B cell (primary cell): ENCODE results near the gene CDC42EP2. TPM values are rescaled to one million over a fixed set of nuclear protein-coding genes. Genes with fewer than 3 reads are reported as not detected.

Experiments
- ATAC-seq: fragments of 200-7000 bp; cut with Tn5 transposase; one replicate; pipeline ENCODE4 v1.10.0; 2021; ENCODE audit warnings: low read depth, mild to moderate bottlenecking, moderate number of reproducible peaks, moderate library complexity
- CTCF ChIA-PET: fragments of 350-600 bp; sonication (Branson Sonifier 250); formaldehyde crosslinking; loops from one replicate; lab custom pipeline; 2021; ENCODE audit warnings: antibody characterized with exemption, inconsistent platforms; lab: Charles Lee
- POLR2A ChIA-PET: fragments of 350-600 bp; sonication (Branson Sonifier 250); formaldehyde crosslinking; loops from one replicate; lab custom pipeline; 2021; ENCODE audit warnings: antibody characterized with exemption; lab: Charles Lee
- DNase-seq: peaks from one replicate; pipeline ENCODE4 v3.0.0; 2013
- H2AFZ ChIP-seq: 2 replicates; pipeline ENCODE4 v1.6.1; 2012; ENCODE audit warnings: mild to moderate bottlenecking, low read depth, low read length; ENCODE audit not compliant: insufficient read depth, poor library complexity, severe bottlenecking
- H3K27ac ChIP-seq, 2 donors: 1 replicate in 1 of 2; 2 replicates in 1 of 2; pipeline ENCODE4 v1.5.1; 2012 to 2013; ENCODE audit warnings: low read length in 2 of 2, mild to moderate bottlenecking in 2 of 2, moderate library complexity in 1 of 2
- H3K27me3 ChIP-seq, 4 experiments: fragments of 200-600 bp in 1 of 4; sonication (generic) in 1 of 4; replicated peaks in 1 of 4; 1 replicate in 2 of 4; 2 replicates in 2 of 4; pipeline versions ENCODE4 v1.6.1 to v1.7.0; 2013 to 2016; ENCODE audit warnings: low read length in 3 of 4, mild to moderate bottlenecking in 2 of 4, mixed read lengths in 1 of 4, moderate library complexity in 1 of 4; ENCODE audit not compliant: insufficient read depth in 4 of 4, control insufficient read depth in 3 of 4; ENCODE audit errors: control extremely low read depth in 1 of 4
- H3K36me3 ChIP-seq, 2 experiments: replicated peaks in 1 of 2; 1 replicate in 1 of 2; 2 replicates in 1 of 2; pipeline versions ENCODE4 v1.6.1 to v1.7.1; 2013; ENCODE audit warnings: low read length in 1 of 2; ENCODE audit not compliant: insufficient read depth in 2 of 2, control insufficient read depth in 1 of 2; ENCODE audit errors: control extremely low read depth in 1 of 2, extremely low read depth in 1 of 2
- H3K4me1 ChIP-seq, 2 donors: fragments of 200-600 bp in 1 of 2; sonication (generic) in 1 of 2; 1 replicate in 1 of 2; 2 replicates in 1 of 2; pipeline versions ENCODE4 v1.5.1 to v1.6.1; 2013 to 2017; ENCODE audit warnings: low read length in 2 of 2; ENCODE audit not compliant: control insufficient read depth in 2 of 2, insufficient read depth in 2 of 2
- H3K4me2 ChIP-seq: replicated peaks from 2 replicates; pipeline ENCODE3; 2012; ENCODE audit warnings: mild to moderate bottlenecking, low read depth, low read length; ENCODE audit not compliant: poor library complexity, severe bottlenecking
- H3K4me3 ChIP-seq, 5 experiments: fragments of 200-600 bp in 1 of 5; sonication (generic) in 1 of 5; 1 replicate in 3 of 5; 2 replicates in 2 of 5; pipeline versions ENCODE4 v1.5.1 to v1.7.0; 2011 to 2016; ENCODE audit warnings: low read length in 4 of 5, mild to moderate bottlenecking in 4 of 5, low read depth in 2 of 5, control low read depth in 1 of 5, moderate library complexity in 1 of 5; ENCODE audit not compliant: insufficient read depth in 1 of 5; ENCODE audit errors: control extremely low read depth in 1 of 5, extremely low read depth in 1 of 5
- H3K79me2 ChIP-seq: fragments of 200-600 bp; sonication (generic); one replicate; pipeline ENCODE4 v1.6.0; 2016; ENCODE audit warnings: low read length; ENCODE audit not compliant: control insufficient read depth, insufficient read depth
- H3K9ac ChIP-seq: fragments of 200-600 bp; sonication (generic); 2 replicates; pipeline ENCODE4 v1.6.1; 2017; ENCODE audit warnings: mild to moderate bottlenecking, low read length, moderate library complexity
- H3K9me3 ChIP-seq, 3 donors: one replicate each; pipeline versions ENCODE4 v1.6.1 to v1.7.1; 2013; ENCODE audit warnings: low read length in 2 of 3; ENCODE audit not compliant: control insufficient read depth in 2 of 3, insufficient read depth in 1 of 3; ENCODE audit errors: control extremely low read depth in 1 of 3
- H4K20me1 ChIP-seq: 2 replicates; pipeline ENCODE4 v1.6.0; 2012; ENCODE audit warnings: mild to moderate bottlenecking, low read length; ENCODE audit not compliant: insufficient read depth, control insufficient read depth, poor library complexity, severe bottlenecking
- H3K27ac Mint-ChIP-seq: one replicate; pipeline ENCODE4 v1.8.0; 2021; ENCODE audit warnings: mixed read lengths
- H3K27me3 Mint-ChIP-seq: one replicate; pipeline ENCODE4 v1.8.0; 2021; ENCODE audit warnings: mixed read lengths
- H3K4me1 Mint-ChIP-seq: one replicate; pipeline ENCODE4 v1.8.0; 2021; ENCODE audit warnings: mixed read lengths
- H3K4me3 Mint-ChIP-seq: one replicate; pipeline ENCODE4 v1.8.0; 2021; ENCODE audit warnings: mixed read lengths
- H3K9me3 Mint-ChIP-seq: one replicate; pipeline ENCODE4 v1.8.0; 2022; ENCODE audit warnings: mixed read lengths; ENCODE audit not compliant: insufficient read depth
- EZH2 ChIP-seq: IDR thresholded peaks from 2 replicates; pipeline ENCODE4 v1.6.1; 2012; ENCODE audit warnings: borderline replicate concordance, low read depth, mild to moderate bottlenecking, moderate library complexity, low read length; ENCODE audit not compliant: insufficient read depth, poor library complexity, severe bottlenecking
- WGBS: methylation state at CpG from one replicate; pipeline ENCODE4 v1.1.5; 2013; ENCODE audit warnings: missing lambda C conversion rate; ENCODE audit not compliant: insufficient coverage; 5-methylcytosine and 5-hydroxymethylcytosine counted together
- intact Hi-C: fragments of 100-400 bp; cut with micrococcal nuclease; formaldehyde crosslinking; loops from one replicate; pipeline ENCODE4 v1.10.0; 2022
- polyA plus RNA-seq: library from polyadenylated mRNA; depleted of rRNA; stranded (reverse); fragments of >200 nt; gene quantifications from 2 replicates; pipeline ENCODE4 v1.2.3, GENCODE V29; 2012
- total RNA-seq, 2 donors: library from RNA; stranded (reverse); fragments of 120-200 nt in 1 of 2; gene quantifications; 1 replicate in 1 of 2; 2 replicates in 1 of 2; pipeline versions ENCODE4 v1.2.3 to v1.2.4, GENCODE V29; 2013 to 2022
- TF ChIP-seq, protein P1 (sequence below): fragments of 200-600 bp; IDR thresholded peaks from one replicate; pipeline ENCODE4 v1.8.0; 2022; ENCODE audit warnings: antibody characterized with exemption, mild to moderate bottlenecking

CDC42EP2 gene
- total and polyA plus RNA-seq, 2 donors (not counting 1 experiment from before 2014, with no cell fraction given), result 0.69 to 1.1 TPM

DNA sequence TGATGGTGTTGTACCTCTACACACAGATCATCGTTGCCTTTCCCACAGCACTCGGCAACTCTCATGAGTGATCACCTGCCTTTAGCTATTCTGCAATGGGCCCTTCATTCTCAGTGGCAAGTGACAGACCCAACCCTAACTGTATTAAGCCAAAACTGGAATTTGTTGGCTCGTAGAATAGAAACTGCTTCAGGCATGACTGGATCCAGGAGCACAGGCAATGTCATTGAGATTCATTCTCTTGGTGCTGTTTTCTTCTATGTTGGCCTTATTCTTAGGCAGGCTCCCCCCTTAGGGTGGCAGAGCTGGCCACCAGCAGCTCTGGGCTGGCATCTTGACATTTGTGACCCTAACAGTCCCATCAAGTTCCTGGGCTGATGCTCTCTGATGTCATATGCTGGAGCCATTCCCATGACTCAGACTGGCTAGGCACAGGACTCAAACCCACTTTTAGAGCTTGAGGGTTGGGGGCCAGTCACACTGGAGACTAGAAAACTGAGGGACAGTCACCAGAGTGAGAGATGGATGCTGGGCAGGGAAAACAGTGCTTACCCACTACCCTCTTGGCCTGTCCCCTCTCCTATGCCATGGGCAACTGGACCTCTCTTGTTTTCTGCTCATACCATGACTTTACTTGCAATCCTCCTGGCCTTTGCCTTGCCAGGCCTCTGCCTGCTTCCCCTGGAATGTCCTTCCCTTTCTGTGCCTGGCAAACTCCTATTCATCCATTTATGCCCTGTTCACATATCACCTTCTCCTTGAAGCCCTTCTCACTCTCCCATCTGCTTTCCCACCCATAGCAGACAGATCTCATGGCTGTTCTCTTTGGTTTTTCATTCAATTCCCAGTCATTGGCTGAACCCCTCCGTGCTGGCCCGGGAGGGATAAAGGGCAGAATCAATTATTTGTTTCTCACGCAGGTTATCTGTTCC, 7.1 kb upstream of the CDC42EP2 start:
- Histone ChIP-seq H3K4me3 (no peak overlapping the region), H3K36me3 (no peaks in the 10 kb centered on the region), H3K9ac (no peak overlapping the region), H3K4me2 (no peak overlapping the region), H4K20me1 (no peaks in the 10 kb centered on the region), H3K27ac (no peak overlapping the region), H3K27me3 (no peaks in the 10 kb centered on the region), H3K9me3 (no peaks in the 10 kb centered on the region), H3K4me1 (no peaks in the 10 kb centered on the region), H3K79me2 (no peaks in the 10 kb centered on the region), H2AFZ (no peak overlapping the region)
- no peak for TF ChIP-seq EZH2
- TF ChIP-seq, protein P1, sequence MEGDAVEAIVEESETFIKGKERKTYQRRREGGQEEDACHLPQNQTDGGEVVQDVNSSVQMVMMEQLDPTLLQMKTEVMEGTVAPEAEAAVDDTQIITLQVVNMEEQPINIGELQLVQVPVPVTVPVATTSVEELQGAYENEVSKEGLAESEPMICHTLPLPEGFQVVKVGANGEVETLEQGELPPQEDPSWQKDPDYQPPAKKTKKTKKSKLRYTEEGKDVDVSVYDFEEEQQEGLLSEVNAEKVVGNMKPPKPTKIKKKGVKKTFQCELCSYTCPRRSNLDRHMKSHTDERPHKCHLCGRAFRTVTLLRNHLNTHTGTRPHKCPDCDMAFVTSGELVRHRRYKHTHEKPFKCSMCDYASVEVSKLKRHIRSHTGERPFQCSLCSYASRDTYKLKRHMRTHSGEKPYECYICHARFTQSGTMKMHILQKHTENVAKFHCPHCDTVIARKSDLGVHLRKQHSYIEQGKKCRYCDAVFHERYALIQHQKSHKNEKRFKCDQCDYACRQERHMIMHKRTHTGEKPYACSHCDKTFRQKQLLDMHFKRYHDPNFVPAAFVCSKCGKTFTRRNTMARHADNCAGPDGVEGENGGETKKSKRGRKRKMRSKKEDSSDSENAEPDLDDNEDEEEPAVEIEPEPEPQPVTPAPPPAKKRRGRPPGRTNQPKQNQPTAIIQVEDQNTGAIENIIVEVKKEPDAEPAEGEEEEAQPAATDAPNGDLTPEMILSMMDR, result no peak
- H3K9me3 Mint-ChIP-seq, result no peaks in the 10 kb centered on the region
- H3K4me1 Mint-ChIP-seq, result no peaks in the 10 kb centered on the region
- intact Hi-C loops, result no loop called here
- no peak overlapping the region for H3K4me3 Mint-ChIP-seq
- 96% methylated on average over 6 of the region's 6 CpGs for WGBS
- H3K27me3 Mint-ChIP-seq, result no peaks in the 10 kb centered on the region
- ATAC-seq (no peak), DNase-seq (no peak)
- CTCF ChIA-PET, result interaction anchor here (0.7 kb wide), 1 partner anchor 8 kb away, joined by 3 read pairs; no protein-coding TSS in a partner anchor
- POLR2A ChIA-PET, result no interaction called here
- no peak overlapping the region for H3K27ac Mint-ChIP-seq

DNA sequence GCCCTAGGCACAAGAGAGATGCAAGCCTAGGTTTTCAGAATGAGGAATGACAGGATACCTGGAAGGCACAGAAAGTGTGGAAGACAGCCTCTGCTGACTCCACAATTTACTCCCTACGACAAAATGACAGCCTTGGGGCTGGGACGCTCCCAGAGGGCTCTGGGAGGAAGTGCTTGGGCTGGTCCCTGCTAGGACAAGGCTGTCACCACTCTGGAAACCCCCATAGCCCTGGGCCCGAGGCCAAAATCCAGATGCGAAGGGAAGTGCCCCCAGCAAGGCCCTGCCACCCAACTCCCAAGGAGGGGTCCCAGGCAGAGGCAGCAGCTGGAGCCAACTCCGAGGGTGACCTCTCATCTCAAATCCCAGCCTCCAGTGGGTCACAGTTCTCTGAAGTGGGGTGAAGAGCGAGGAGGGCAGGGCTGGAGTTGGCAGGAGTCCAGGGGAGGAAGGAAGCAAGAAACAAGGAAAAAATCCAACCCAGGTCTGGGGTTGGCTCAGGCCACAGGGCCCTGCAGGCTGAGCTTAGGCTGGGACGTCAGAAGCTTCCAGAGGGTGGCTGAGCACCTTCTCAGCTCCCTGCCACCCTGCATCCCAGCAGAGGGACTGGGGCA, 6.3 kb upstream of the CDC42EP2 start:
- Mint-ChIP-seq H3K27me3 (peaks cover under 1% of the 10 kb centered on the region), H3K27ac (no peak overlapping the region), H3K9me3 (no peaks in the 10 kb centered on the region), H3K4me1 (no peaks in the 10 kb centered on the region), H3K4me3 (no peak overlapping the region)
- POLR2A ChIA-PET, result no interaction called here
- no peaks in the 10 kb centered on the region for H3K36me3 ChIP-seq
- H3K9me3 ChIP-seq, result no peaks in the 10 kb centered on the region
- ATAC-seq (no peak), DNase-seq (no peak)
- CTCF ChIA-PET, result no interaction called here
- no peak overlapping the region for H3K27ac ChIP-seq
- WGBS, result 31% methylated on average over 4 of the region's 7 CpGs
- H3K79me2 ChIP-seq, result no peaks in the 10 kb centered on the region
- no peaks in the 10 kb centered on the region for H4K20me1 ChIP-seq
- no peaks in the 10 kb centered on the region for H3K4me1 ChIP-seq
- no peak overlapping the region for H3K9ac ChIP-seq
- intact Hi-C loops, result no loop called here
- TF ChIP-seq EZH2, result no peak
- TF ChIP-seq, protein P1, result no peak
- H3K4me3 ChIP-seq, result no peak overlapping the region
- H3K27me3 ChIP-seq, result peaks cover 0 to 2% (median under 1%) of the 10 kb centered on the region in 4 experiments
- H3K4me2 ChIP-seq, result no peak overlapping the region
- no peak overlapping the region for H2AFZ ChIP-seq
